Glutamatergic neuron (in vitro differentiated cells): ENCODE measurements around the gene MAL. TPM values are rescaled to one million over a fixed set of nuclear protein-coding genes. Genes with fewer than 3 reads are reported as not detected.

ENCODE experiments used
- DNase-seq: peaks from one replicate; pipeline ENCODE4 v3.0.0; 2022
- H3K27ac Mint-ChIP-seq: one replicate; pipeline ENCODE4 v1.8.0; 2020; ENCODE audit warnings: mild to moderate bottlenecking, mixed read lengths, inconsistent platforms; ENCODE audit not compliant: unreplicated experiment
- H3K27me3 Mint-ChIP-seq: one replicate; pipeline ENCODE4 v1.8.0; 2020; ENCODE audit warnings: mild to moderate bottlenecking, moderate library complexity, mixed read lengths, inconsistent platforms; ENCODE audit not compliant: unreplicated experiment
- H3K36me3 Mint-ChIP-seq: one replicate; pipeline ENCODE4 v1.8.0; 2020; ENCODE audit warnings: mild to moderate bottlenecking, mixed read lengths, inconsistent platforms; ENCODE audit not compliant: unreplicated experiment
- H3K4me1 Mint-ChIP-seq: one replicate; pipeline ENCODE4 v1.8.0; 2020; ENCODE audit warnings: mild to moderate bottlenecking, low read depth, mixed read lengths, inconsistent platforms; ENCODE audit not compliant: unreplicated experiment
- H3K4me3 Mint-ChIP-seq: one replicate; pipeline ENCODE4 v1.8.0; 2020; ENCODE audit warnings: mild to moderate bottlenecking, mixed read lengths, inconsistent platforms; ENCODE audit not compliant: unreplicated experiment
- H3K9me3 Mint-ChIP-seq: one replicate; pipeline ENCODE4 v1.8.0; 2020; ENCODE audit warnings: mild to moderate bottlenecking, moderate library complexity, mixed read lengths, inconsistent platforms; ENCODE audit not compliant: unreplicated experiment
- long read RNA-seq: library from polyadenylated mRNA; unstranded; transcript quantifications from one replicate; pipeline ENCODE4 v2.0.0, GENCODE V29; 2020; ENCODE audit not compliant: unreplicated experiment
- total RNA-seq: library from RNA; stranded (reverse); fragmentation: NEBNext Ultra II Directional; extraction: Animal tissue kit (Norgen Biotek cat#: 25700); gene quantifications from one replicate; pipeline ENCODE4 v1.2.1, GENCODE V29; 2021; ENCODE audit not compliant: unreplicated experiment
- TF ChIP-seq, protein P1 (sequence below): fragments of 200-600 bp; sonication (generic); IDR thresholded peaks from one replicate; pipeline ENCODE4 v1.5.0; 2021; ENCODE audit not compliant: partially characterized antibody, unreplicated experiment

MAL gene
- 9.0 TPM for total RNA-seq
- long read RNA-seq, transcript MAL-201 (4 exons, 1,112 nt): major isoform, 9 of 10 reads
- long read RNA-seq, partial matches to known transcripts: 0 of 10 reads
- long read RNA-seq, other reads (novel, unspliced or antisense): 1 of 10 reads

DNA sequence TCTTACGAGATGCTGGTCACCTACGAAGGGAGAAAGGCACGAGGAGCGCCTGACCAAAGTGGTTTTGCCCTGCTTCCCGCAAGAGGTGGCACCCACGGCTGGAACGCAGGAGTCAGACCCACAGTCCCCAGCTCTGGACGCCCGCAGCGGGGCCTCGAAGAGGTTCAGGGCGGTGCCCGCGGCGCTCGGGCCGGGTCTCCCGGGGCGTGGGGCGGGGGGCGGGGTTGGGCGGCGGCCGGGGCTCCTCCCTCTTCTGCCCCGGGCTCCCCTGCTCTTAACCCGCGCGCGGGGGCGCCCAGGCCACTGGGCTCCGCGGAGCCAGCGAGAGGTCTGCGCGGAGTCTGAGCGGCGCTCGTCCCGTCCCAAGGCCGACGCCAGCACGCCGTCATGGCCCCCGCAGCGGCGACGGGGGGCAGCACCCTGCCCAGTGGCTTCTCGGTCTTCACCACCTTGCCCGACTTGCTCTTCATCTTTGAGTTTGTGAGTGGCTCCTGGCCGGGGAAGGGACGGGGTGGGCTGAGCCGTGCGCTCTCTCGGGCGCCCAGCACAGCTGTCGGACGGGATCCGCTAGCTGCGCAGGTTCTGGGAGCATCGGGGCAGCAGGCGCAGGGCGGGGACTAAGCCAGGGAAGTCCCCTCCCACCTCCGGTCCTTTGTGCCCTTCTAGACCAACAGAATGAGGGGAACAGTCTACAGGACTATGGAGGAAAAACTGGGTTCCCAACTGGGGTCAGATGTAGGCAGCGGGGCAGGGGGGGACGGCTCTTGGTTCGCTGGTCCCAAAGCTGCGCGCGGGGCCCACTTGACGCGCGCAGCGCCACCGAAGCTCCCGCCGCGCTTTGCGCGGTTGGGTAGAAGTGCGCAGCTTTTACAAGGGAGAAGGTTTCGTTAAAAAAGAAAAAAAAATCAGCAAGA is at the start of gene MAL:
Gene MAL (plus strand): TSS at position 303 of the 914 bp plus-strand sequence. CDS start 85 bp downstream, at position 388.
- H3K27me3 Mint-ChIP-seq: peaks cover 36% of the 10 kb centered on the region
- peak within 1 kb of the TSS; percentile 91 for H3K27ac Mint-ChIP-seq
- H3K4me1 Mint-ChIP-seq: peaks cover 13% of the 10 kb centered on the region
- DNase-seq: peak; percentile 71
- H3K9me3 Mint-ChIP-seq: peaks cover 14% of the 10 kb centered on the region
- H3K36me3 Mint-ChIP-seq: peaks cover 4% of the 10 kb centered on the region
- TF ChIP-seq, protein P1, sequence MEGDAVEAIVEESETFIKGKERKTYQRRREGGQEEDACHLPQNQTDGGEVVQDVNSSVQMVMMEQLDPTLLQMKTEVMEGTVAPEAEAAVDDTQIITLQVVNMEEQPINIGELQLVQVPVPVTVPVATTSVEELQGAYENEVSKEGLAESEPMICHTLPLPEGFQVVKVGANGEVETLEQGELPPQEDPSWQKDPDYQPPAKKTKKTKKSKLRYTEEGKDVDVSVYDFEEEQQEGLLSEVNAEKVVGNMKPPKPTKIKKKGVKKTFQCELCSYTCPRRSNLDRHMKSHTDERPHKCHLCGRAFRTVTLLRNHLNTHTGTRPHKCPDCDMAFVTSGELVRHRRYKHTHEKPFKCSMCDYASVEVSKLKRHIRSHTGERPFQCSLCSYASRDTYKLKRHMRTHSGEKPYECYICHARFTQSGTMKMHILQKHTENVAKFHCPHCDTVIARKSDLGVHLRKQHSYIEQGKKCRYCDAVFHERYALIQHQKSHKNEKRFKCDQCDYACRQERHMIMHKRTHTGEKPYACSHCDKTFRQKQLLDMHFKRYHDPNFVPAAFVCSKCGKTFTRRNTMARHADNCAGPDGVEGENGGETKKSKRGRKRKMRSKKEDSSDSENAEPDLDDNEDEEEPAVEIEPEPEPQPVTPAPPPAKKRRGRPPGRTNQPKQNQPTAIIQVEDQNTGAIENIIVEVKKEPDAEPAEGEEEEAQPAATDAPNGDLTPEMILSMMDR: no peak
- H3K4me3 Mint-ChIP-seq: peak within 1 kb of the TSS; percentile 95

DNA sequence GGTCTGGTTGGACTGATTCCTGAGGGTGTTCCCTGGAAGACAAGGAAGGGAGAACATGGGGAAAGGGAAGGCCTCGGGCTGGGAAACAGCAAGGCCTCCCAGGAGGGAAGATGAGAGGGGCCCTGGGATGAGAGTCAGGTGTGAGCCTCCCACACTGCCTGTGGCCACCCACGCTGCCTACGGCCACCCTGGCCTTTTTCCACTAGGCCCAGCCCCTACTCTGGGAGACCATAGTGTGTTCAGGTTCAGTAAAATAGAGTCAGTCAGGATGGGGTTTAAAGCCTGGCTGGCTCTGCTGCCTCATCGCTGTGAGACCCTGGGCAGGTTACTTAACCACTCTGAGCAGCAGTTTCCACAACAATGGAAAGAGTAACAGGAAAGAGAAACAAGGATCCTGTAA is 47.7 kb upstream of the MAL start:
- no peak overlapping the region for H3K27ac Mint-ChIP-seq
- TF ChIP-seq, protein P1: no peak
- peaks cover 6% of the 10 kb centered on the region for H3K9me3 Mint-ChIP-seq
- H3K36me3 Mint-ChIP-seq: peaks cover 8% of the 10 kb centered on the region
- DNase-seq: no peak
- H3K27me3 Mint-ChIP-seq: peaks cover 12% of the 10 kb centered on the region
- H3K4me1 Mint-ChIP-seq: no peaks in the 10 kb centered on the region
- no peak overlapping the region for H3K4me3 Mint-ChIP-seq

DNA sequence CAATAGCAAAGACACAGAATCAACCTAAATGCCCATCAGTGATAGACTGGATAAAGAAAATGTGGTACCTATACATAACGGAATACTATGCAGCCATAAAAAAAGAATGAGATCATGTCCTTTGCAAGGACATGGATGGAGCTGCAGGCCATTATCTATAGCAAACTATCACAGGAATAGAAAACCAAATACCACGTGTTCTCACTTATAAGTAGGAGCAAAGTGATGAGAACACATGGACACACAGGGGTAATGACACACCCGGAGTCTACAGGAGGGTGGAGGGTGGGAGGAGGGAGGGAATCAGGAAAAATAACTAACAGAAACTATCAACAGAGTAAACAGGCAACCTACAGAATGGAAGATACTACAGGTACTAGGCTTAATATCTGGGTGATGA is 46.6 kb upstream of the MAL start:
- H3K9me3 Mint-ChIP-seq: peaks cover 6% of the 10 kb centered on the region

DNA sequence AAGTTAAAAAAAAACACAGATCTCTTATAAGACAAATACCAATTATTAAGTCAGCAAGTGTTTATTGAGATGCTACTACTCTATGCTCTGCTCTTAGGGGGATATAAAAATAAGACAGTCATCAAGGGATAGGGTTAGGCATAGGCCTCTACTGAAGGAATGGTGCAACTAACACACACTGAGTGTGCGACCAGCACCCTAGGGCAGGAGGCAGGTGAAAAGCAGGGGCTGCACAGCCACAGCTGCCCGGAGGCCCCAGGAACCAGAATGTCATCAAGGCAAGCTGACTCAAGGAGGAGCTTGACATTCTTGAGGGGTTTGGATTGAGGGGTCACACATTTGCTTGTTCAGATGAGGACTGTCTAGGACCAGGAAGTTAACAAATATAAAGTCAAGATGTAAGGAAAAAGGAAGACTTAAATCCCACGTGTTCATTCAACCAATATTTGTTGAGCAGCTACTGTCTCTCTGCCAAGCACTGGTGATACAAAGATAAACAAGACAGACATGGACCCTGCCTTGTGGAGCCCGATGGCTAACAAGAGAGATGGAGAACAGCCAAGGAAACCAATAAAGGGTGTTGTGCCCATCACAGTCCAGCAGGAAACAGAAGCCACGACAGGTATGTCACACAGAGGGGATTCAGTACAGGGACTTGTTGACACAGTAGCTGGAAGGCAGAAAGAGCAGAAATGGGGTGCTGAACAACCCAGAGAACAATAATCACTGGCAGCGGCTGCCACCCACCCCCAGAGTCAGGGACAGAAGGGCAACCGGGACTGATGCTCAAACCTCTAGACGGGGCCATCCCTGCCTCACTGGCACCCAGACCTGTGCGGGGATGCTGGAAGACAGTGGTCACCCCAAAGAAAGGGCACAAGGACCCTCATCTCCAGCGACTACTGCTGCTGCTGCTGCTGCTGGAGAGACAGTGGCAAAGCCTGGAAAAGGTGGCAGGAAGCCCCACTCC is 45.8 kb upstream of the MAL start:
- TF ChIP-seq, protein P1: no peak
- peaks cover 6% of the 10 kb centered on the region for H3K9me3 Mint-ChIP-seq
- DNase-seq: no peak
- H3K27me3 Mint-ChIP-seq: peaks cover 10% of the 10 kb centered on the region
- H3K36me3 Mint-ChIP-seq: peaks cover 8% of the 10 kb centered on the region
- no peaks in the 10 kb centered on the region for H3K4me1 Mint-ChIP-seq
- H3K27ac Mint-ChIP-seq: no peak overlapping the region
- H3K4me3 Mint-ChIP-seq: no peak overlapping the region

More for the DNA sequence above, 46.6 kb upstream of the MAL start:
- H3K27me3 Mint-ChIP-seq: peaks cover 12% of the 10 kb centered on the region
- TF ChIP-seq, protein P1: no peak
- H3K27ac Mint-ChIP-seq: no peak overlapping the region
- peaks cover 8% of the 10 kb centered on the region for H3K36me3 Mint-ChIP-seq
- DNase-seq: no peak
- no peak overlapping the region for H3K4me3 Mint-ChIP-seq
- no peaks in the 10 kb centered on the region for H3K4me1 Mint-ChIP-seq
